K562 (cell line): Measurements from ENCODE around the gene TPX2. TPM values are rescaled to one million over a fixed set of nuclear protein-coding genes. Genes with fewer than 3 reads are reported as not detected.

Experiments
- ADNP ChIP-seq: fragments of 200-800 bp; sonication (Bioruptor generic); IDR thresholded peaks from 2 replicates; pipeline ENCODE4 v1.6.1; 2016; ENCODE audit warnings: missing genetic modification characterization, missing compliant biosample characterization
- BRD4 ChIP-seq: fragments of 200-600 bp; sonication (generic); IDR thresholded peaks from 2 replicates; pipeline ENCODE4 v1.6.1; 2017; ENCODE audit warnings: inconsistent platforms
- CTBP1 ChIP-seq: fragments of 450-650 bp; IDR thresholded peaks from 2 replicates; pipeline ENCODE4 v1.6.1; 2016; ENCODE audit warnings: borderline replicate concordance
- DMBX1 ChIP-seq: fragments of 250-450 bp; sonication (Bioruptor Pico); IDR thresholded peaks from 2 replicates; pipeline ENCODE4 v1.8.0; 2022; ENCODE audit warnings: inconsistent platforms, mild to moderate bottlenecking, moderate library complexity, borderline replicate concordance
- E2F1 ChIP-seq: sonication (generic); formaldehyde crosslinking; IDR thresholded peaks from 2 replicates; pipeline ENCODE4 v1.8.1; 2023; ENCODE audit warnings: mild to moderate bottlenecking, missing genetic modification reagents, moderate library complexity
- ETS1 ChIP-seq: conservative IDR thresholded peaks from 2 replicates; pipeline ENCODE4 v1.6.1; 2011; ENCODE audit warnings: low read depth, mild to moderate bottlenecking, low read length; ENCODE audit not compliant: control insufficient read depth
- HDAC1 ChIP-seq, 2 experiments: fragments of 450-650 bp; IDR thresholded peaks; 2 replicates each; pipeline ENCODE4 v1.6.1; 2016 to 2017; ENCODE audit warnings: inconsistent platforms in 1 of 2, mild to moderate bottlenecking in 1 of 2, moderate library complexity in 1 of 2
- HMGN3 ChIP-seq: IDR thresholded peaks from 2 replicates; pipeline ENCODE4 v1.6.1; 2011; ENCODE audit warnings: borderline replicate concordance, low read depth, mild to moderate bottlenecking, mixed read lengths, low read length; ENCODE audit not compliant: insufficient read length; ENCODE audit errors: extremely low read depth
- NR4A1 ChIP-seq, 2 experiments: fragments of 250-450 bp in 1 of 2; fragments of 450-650 bp in 1 of 2; sonication (Bioruptor Pico) in 1 of 2; IDR thresholded peaks; 2 replicates each; pipeline versions ENCODE4 v1.4.0 to v1.6.1; 2016 to 2020; ENCODE audit warnings: mild to moderate bottlenecking in 2 of 2, missing compliant biosample characterization in 1 of 2, missing genetic modification characterization in 1 of 2, moderate library complexity in 1 of 2
- NUFIP1 ChIP-seq: fragments of 450-650 bp; IDR thresholded peaks from 2 replicates; pipeline ENCODE4 v1.6.1; 2018; ENCODE audit not compliant: partially characterized antibody
- POLR2AphosphoS2 ChIP-seq: IDR thresholded peaks from 2 replicates; pipeline ENCODE4 v1.6.1; 2012; ENCODE audit warnings: low read length, improper control_type of control experiment
- RBM14 ChIP-seq: fragments of 200-400 bp; formaldehyde crosslinking; IDR thresholded peaks from 2 replicates; pipeline ENCODE4 v1.6.1; 2018; ENCODE audit warnings: low read depth, mild to moderate bottlenecking, low read length, moderate library complexity, borderline replicate concordance; ENCODE audit not compliant: insufficient read depth
- RBM25 ChIP-seq: fragments of 200-400 bp; formaldehyde crosslinking; IDR thresholded peaks from 2 replicates; pipeline ENCODE4 v1.6.1; 2018; ENCODE audit warnings: low read length, low read depth, moderate library complexity; ENCODE audit not compliant: severe bottlenecking
- RHOXF2B ChIP-seq: fragments of 250-450 bp; sonication (Bioruptor Pico); conservative IDR thresholded peaks from 2 replicates; pipeline ENCODE4 v1.5.1; 2021
- RNF2 ChIP-seq: sonication (generic); IDR thresholded peaks from 2 replicates; pipeline ENCODE4 v1.6.1; 2016
- SMARCA4 ChIP-seq: fragments of 450-650 bp; IDR thresholded peaks from 2 replicates; pipeline ENCODE4 v1.6.1; 2016
- TAF9B ChIP-seq: fragments of 450-650 bp; IDR thresholded peaks from 2 replicates; pipeline ENCODE4 v1.6.1; 2018; ENCODE audit warnings: mild to moderate bottlenecking; ENCODE audit not compliant: partially characterized antibody
- TRIM24 ChIP-seq, 2 experiments: fragments of 450-650 bp; IDR thresholded peaks; 2 replicates each; pipeline ENCODE4 v1.6.1; 2016
- ZBED1 ChIP-seq: IDR thresholded peaks from 2 replicates; pipeline ENCODE4 v1.6.1; 2014
- ZBTB7A ChIP-seq: IDR thresholded peaks from 2 replicates; pipeline ENCODE4 v1.6.1; 2011; ENCODE audit warnings: low read depth, mild to moderate bottlenecking, low read length, moderate library complexity, borderline replicate concordance; ENCODE audit not compliant: control insufficient read depth
- ZC3H4 ChIP-seq: sonication (generic); formaldehyde crosslinking; IDR thresholded peaks from 2 replicates; pipeline ENCODE4 v1.9.0; 2021; ENCODE audit warnings: missing genetic modification reagents, borderline replicate concordance
- ZNF583 ChIP-seq: fragments of 250-450 bp; sonication (Bioruptor Pico); IDR thresholded peaks from 2 replicates; pipeline ENCODE4 v1.4.0; 2020
- ZNF830 ChIP-seq: fragments of 250-450 bp; sonication (Bioruptor Pico); IDR thresholded peaks from 2 replicates; pipeline ENCODE4 v1.5.0; 2021; ENCODE audit warnings: mild to moderate bottlenecking
- polyA plus RNA-seq, 8 experiments: library from polyadenylated mRNA; depleted of rRNA in 4 of 8; stranded (reverse) in 5 of 8; unstranded in 3 of 8; fragments of >200 nt; fragmentation: Nextera tagmentation in 2 of 8; fragmentation: Illumina TruSeq in 1 of 8; extraction: Ambion mirVana in 2 of 8; extraction: Trizol in 1 of 8; gene quantifications; 2 replicates each; pipeline versions ENCODE4 v1.2.1 to v1.2.3, GENCODE V29; 2011 to 2014; ENCODE audit warnings: inconsistent platforms in 1 of 8, missing spikeins in 1 of 8
- total RNA-seq, 7 experiments: library from RNA; depleted of rRNA in 6 of 7; stranded (reverse); fragments of >200 nt in 6 of 7; fragmentation: Illumina TruSeq in 2 of 7; extraction: Trizol in 2 of 7; gene quantifications; 2 replicates each; pipeline versions ENCODE4 v1.2.1 to v1.2.3, GENCODE V29; 2011 to 2021; ENCODE audit warnings: low replicate concordance in 1 of 7
- TF ChIP-seq, protein P1 (sequence below): fragments of 450-650 bp; IDR thresholded peaks from 2 replicates; pipeline ENCODE4 v1.6.1; 2016; ENCODE audit warnings: mild to moderate bottlenecking

The TPX2 gene
- total and polyA plus RNA-seq, 9 of the 15 experiments (the other 6 are each of a cell fraction or from before 2014, with no cell fraction given): 48.0 to 241 (median 133) TPM

GRCh38 chr20:31723319-31724078 is 15.6 kb upstream of the TPX2 start (continued):
- no peak for TF ChIP-seq E2F1 (CRISPR knock-in tag)
- no peak for TF ChIP-seq ZBED1
- TF ChIP-seq ZC3H4 (CRISPR knock-in tag): no peak
- peak; percentile 85 for TF ChIP-seq ZNF583 (CRISPR knock-in tag)
- TF ChIP-seq CTBP1: peak; percentile 97
- TF ChIP-seq SMARCA4: no peak
- peak in 1 of 2 experiments; percentile 80; a peak in 2 of 4 replicates for TF ChIP-seq HDAC1 (IDR thresholded peaks at IDR 0.05)
- no peak for TF ChIP-seq RNF2
- 0 out of 2 replicates have a peak, but pooled peaks have one; percentile 47 for TF ChIP-seq POLR2AphosphoS2
- TF ChIP-seq NR4A1 (CRISPR knock-in tag; IDR thresholded peaks at IDR 0.05): peak; percentile 69; the same call in 1 of the 2 replicates
- TF ChIP-seq NR4A1 (tag; IDR thresholded peaks at IDR 0.05): 0 out of 2 replicates have a peak, but pooled peaks have one; percentile 47
- peak; percentile 65 for TF ChIP-seq HMGN3
- 0 out of 4 replicates have a peak, but pooled peaks of 1 of the 2 experiments have one; percentile 37 for TF ChIP-seq TRIM24 (IDR thresholded peaks at IDR 0.05)
- TF ChIP-seq ETS1: peak; percentile 54; the same call in 1 of the 2 replicates
- no peak for TF ChIP-seq TAF9B
- TF ChIP-seq ADNP (tag): no peak
- no peak for TF ChIP-seq RHOXF2B (CRISPR knock-in tag)
- TF ChIP-seq DMBX1 (CRISPR knock-in tag): peak; percentile 57; the same call in 1 of the 2 replicates
- no peak; the same call in 1 of the 2 replicates for TF ChIP-seq BRD4
- TF ChIP-seq ZBTB7A: peak; percentile 96
- TF ChIP-seq RBM25: peak; percentile 100
- TF ChIP-seq, protein P1, sequence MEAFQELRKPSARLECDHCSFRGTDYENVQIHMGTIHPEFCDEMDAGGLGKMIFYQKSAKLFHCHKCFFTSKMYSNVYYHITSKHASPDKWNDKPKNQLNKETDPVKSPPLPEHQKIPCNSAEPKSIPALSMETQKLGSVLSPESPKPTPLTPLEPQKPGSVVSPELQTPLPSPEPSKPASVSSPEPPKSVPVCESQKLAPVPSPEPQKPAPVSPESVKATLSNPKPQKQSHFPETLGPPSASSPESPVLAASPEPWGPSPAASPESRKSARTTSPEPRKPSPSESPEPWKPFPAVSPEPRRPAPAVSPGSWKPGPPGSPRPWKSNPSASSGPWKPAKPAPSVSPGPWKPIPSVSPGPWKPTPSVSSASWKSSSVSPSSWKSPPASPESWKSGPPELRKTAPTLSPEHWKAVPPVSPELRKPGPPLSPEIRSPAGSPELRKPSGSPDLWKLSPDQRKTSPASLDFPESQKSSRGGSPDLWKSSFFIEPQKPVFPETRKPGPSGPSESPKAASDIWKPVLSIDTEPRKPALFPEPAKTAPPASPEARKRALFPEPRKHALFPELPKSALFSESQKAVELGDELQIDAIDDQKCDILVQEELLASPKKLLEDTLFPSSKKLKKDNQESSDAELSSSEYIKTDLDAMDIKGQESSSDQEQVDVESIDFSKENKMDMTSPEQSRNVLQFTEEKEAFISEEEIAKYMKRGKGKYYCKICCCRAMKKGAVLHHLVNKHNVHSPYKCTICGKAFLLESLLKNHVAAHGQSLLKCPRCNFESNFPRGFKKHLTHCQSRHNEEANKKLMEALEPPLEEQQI: no peak
- no peak for TF ChIP-seq NUFIP1
- TF ChIP-seq ZNF830 (CRISPR knock-in tag): no peak; the same call in 1 of the 2 replicates
- 0 out of 2 replicates have a peak, but pooled peaks have one; percentile 27 for TF ChIP-seq RBM14
